Measurements from ENCODE around the gene GRAMD1C. TPM values are rescaled to one million over a fixed set of nuclear protein-coding genes. Genes with fewer than 3 reads are reported as not detected.

Gene GRAMD1C
- total RNA-seq (1 to 10 TPM; 4.5 to 5.6 TPM), polyA plus RNA-seq (ENCODE audit: insufficient read length in 6 of 6) (1 to 10 TPM; 3.1 to 6.9 (median 5.0) TPM)
- long read RNA-seq, donor 1, result 0 reads
- long read RNA-seq, donor 2, result 0 reads
- long read RNA-seq, donor 3, result 0 reads
- long read RNA-seq, donor 4, partial matches to known transcripts, result 1 of 1 reads
- long read RNA-seq, donor 4, other reads (novel, unspliced or antisense), result 0 of 1 reads
- long read RNA-seq, donor 5, result 0 reads
- long read RNA-seq, donor 6, result 0 reads
- long read RNA-seq, donor 7, partial matches to known transcripts, result 0 of 1 reads
- long read RNA-seq, donor 7, other reads (novel, unspliced or antisense), result 0 of 1 reads
- long read RNA-seq, donor 8, result 0 reads
- long read RNA-seq, donor 9, result 0 reads
- long read RNA-seq, donor 10, partial matches to known transcripts, result 2 of 2 reads
- long read RNA-seq, donor 10, other reads (novel, unspliced or antisense), result 0 of 2 reads
- long read RNA-seq, donor 11, result 0 reads
- long read RNA-seq, donor 12, result 0 reads

DNA sequence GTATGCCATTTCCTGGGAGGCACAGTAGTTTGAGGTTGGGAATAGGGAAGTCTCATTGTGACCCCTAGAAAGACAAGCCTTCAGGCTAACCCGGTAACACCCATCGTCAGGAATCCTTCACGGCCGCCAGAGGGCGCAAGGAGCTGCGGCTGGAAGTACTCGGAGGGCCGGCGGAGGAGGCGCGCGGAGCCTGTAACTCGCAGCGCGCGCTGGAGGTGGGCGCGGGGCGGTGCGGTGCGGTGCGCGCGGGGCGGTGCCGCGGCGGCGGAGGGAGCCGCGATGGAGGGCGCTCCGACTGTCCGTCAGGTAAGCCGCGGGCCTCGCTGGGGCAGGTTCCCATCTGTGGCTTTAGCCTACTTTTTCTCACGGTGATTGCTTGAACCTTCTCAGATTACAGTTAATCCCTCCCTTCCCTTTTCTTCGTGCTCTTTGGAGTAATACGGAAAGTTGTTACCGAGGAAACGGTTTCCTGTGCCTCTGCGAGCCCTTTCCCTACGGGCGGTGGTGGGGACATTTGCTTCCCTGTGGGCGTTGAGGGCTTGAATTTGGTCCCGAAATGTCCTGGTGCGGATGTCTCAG, at the start of gene GRAMD1C:
TSS of gene GRAMD1C (plus strand) at position 158 of the 579 bp plus-strand sequence. CDS start at position 280, 122 bp downstream.
- Histone ChIP-seq H3K27ac (peak within 1 kb of the TSS; percentile 33 to 39), H3K9me3 (no peaks in the 10 kb centered on the region), H3K36me3 (no peaks in the 10 kb centered on the region), H3K4me1 (peaks cover 0 to 6% of the 10 kb centered on the region in 2 donors), H3K4me3 (peak within 1 kb of the TSS; percentile 42 to 53), H3K27me3 (no peaks in the 10 kb centered on the region)
- intact Hi-C loops (cut with DNase I), result loop anchor here in 1 of 2 donors (10.0 kb wide), 1 partner anchor 104 kb away; no protein-coding TSS in a partner anchor
- ATAC-seq (peak; percentile 100), DNase-seq (peak; percentile 84 to 98 (median 92))
- TF ChIP-seq, protein P1, sequence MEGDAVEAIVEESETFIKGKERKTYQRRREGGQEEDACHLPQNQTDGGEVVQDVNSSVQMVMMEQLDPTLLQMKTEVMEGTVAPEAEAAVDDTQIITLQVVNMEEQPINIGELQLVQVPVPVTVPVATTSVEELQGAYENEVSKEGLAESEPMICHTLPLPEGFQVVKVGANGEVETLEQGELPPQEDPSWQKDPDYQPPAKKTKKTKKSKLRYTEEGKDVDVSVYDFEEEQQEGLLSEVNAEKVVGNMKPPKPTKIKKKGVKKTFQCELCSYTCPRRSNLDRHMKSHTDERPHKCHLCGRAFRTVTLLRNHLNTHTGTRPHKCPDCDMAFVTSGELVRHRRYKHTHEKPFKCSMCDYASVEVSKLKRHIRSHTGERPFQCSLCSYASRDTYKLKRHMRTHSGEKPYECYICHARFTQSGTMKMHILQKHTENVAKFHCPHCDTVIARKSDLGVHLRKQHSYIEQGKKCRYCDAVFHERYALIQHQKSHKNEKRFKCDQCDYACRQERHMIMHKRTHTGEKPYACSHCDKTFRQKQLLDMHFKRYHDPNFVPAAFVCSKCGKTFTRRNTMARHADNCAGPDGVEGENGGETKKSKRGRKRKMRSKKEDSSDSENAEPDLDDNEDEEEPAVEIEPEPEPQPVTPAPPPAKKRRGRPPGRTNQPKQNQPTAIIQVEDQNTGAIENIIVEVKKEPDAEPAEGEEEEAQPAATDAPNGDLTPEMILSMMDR (IDR thresholded peaks at IDR 0.05), result peak; percentile 78 to 84

GRCh38 chr3:113791381-113791780, 47.2 kb upstream of the GRAMD1C start:
- TF ChIP-seq, protein P1 (IDR thresholded peaks at IDR 0.05), result no peak

DNA sequence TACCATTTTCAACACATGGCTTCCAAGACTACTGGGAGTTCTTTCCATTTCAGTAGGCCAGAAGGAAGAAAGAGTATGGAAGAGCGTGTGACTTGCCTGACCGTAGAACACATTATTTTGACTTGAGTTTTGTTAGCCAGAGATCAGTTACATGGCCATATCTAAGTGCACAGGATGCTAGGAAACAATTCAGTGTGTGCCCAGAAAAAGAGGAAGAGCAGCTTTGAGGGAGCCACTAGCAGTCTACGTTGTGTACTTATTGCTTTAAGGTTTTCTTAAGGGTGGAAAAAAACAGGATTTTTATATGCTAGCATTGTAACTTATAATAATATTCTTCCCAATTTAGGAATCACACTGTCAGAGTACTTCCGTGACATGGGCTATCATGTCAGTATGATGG, 44.1 kb upstream of the GRAMD1C start:
- Histone ChIP-seq H3K4me3 (no peak overlapping the region), H3K27me3 (no peaks in the 10 kb centered on the region), H3K36me3 (peaks cover 4 to 84% of the 10 kb centered on the region in 2 donors), H3K4me1 (no peaks in the 10 kb centered on the region), H3K27ac (no peak overlapping the region), H3K9me3 (no peaks in the 10 kb centered on the region)
- ATAC-seq, result no peak
- intact Hi-C loops (cut with DNase I), result no loop called here
- no peak for DNase-seq
- TF ChIP-seq, protein P1 (IDR thresholded peaks at IDR 0.05), result no peak

More at GRCh38 chr3:113791381-113791780, 47.2 kb upstream of the GRAMD1C start:
- Histone ChIP-seq H3K36me3 (peaks cover 4 to 84% of the 10 kb centered on the region in 2 donors), H3K9me3 (no peaks in the 10 kb centered on the region), H3K27ac (no peak overlapping the region), H3K4me3 (no peak overlapping the region), H3K27me3 (no peaks in the 10 kb centered on the region), H3K4me1 (peaks cover 0 to 3% of the 10 kb centered on the region in 2 donors)
- DNase-seq, result no peak
- ATAC-seq, result no peak
- intact Hi-C loops (cut with DNase I), result no loop called here

- H3K4me3 ChIP-seq, result no peak overlapping the region
- H3K27ac ChIP-seq, result no peak overlapping the region
- ATAC-seq, result no peak
- H3K4me1 ChIP-seq, result no peaks in the 10 kb centered on the region
- DNase-seq, result no peak
- H3K36me3 ChIP-seq, result peaks cover 0 to 85% of the 10 kb centered on the region in 2 donors
- no peaks in the 10 kb centered on the region for H3K27me3 ChIP-seq
- no peaks in the 10 kb centered on the region for H3K9me3 ChIP-seq
- intact Hi-C loops (cut with DNase I), result no loop called here
- TF ChIP-seq, protein P1 (IDR thresholded peaks at IDR 0.05), result no peak
Measured at GRCh38 chr3:113795693-113796092, 42.9 kb upstream of the GRAMD1C start.

Data from left lung (tissue), 14 donors.